Smooth muscle cell (in vitro differentiated cells): ENCODE measurements around the gene UBXN1. TPM values are rescaled to one million over a fixed set of nuclear protein-coding genes. Genes with fewer than 3 reads are reported as not detected.

Source experiments
- DNase-seq: peaks from one replicate; lab custom pipeline; 2025; ENCODE audit not compliant: unreplicated experiment; lab: John Stamatoyannopoulos, UW
- H2AFZ ChIP-seq: fragments of 200-600 bp; sonication (generic); 2 replicates; pipeline ENCODE4 v1.6.0; 2016; ENCODE audit warnings: antibody characterized with exemption, low read depth, mild to moderate bottlenecking
- H3F3A ChIP-seq: fragments of 200-600 bp; sonication (generic); 2 replicates; pipeline ENCODE4 v1.6.0; 2017; ENCODE audit warnings: antibody characterized with exemption, low read depth
- H3K27ac ChIP-seq: fragments of 200-600 bp; sonication (generic); 2 replicates; pipeline ENCODE4 v1.5.1; 2016; ENCODE audit warnings: low read depth, mild to moderate bottlenecking
- H3K27me3 ChIP-seq: fragments of 200-600 bp; sonication (generic); 2 replicates; pipeline ENCODE4 v1.6.1; 2016; ENCODE audit warnings: low read depth, mild to moderate bottlenecking
- H3K36me3 ChIP-seq: fragments of 200-600 bp; sonication (generic); 2 replicates; pipeline ENCODE4 v1.5.1; 2016; ENCODE audit warnings: low read depth
- H3K4me1 ChIP-seq: fragments of 200-600 bp; sonication (generic); 2 replicates; pipeline ENCODE4 v1.5.1; 2016; ENCODE audit warnings: low read depth
- H3K4me2 ChIP-seq: fragments of 200-600 bp; sonication (generic); 2 replicates; pipeline ENCODE4 v1.6.0; 2016; ENCODE audit warnings: mild to moderate bottlenecking
- H3K4me3 ChIP-seq: fragments of 200-600 bp; sonication (generic); 2 replicates; pipeline ENCODE4 v1.5.1; 2016; ENCODE audit warnings: mild to moderate bottlenecking
- H3K79me2 ChIP-seq: fragments of 200-600 bp; sonication (generic); 2 replicates; pipeline ENCODE4 v1.6.0; 2016; ENCODE audit warnings: low read depth, mild to moderate bottlenecking
- H3K9ac ChIP-seq: fragments of 200-600 bp; sonication (generic); 2 replicates; pipeline ENCODE4 v1.6.0; 2016; ENCODE audit warnings: low read depth
- H3K9me3 ChIP-seq: fragments of 200-600 bp; sonication (generic); replicated peaks from 2 replicates; pipeline ENCODE4 v1.5.1; 2016; ENCODE audit warnings: low read depth
- H4K20me1 ChIP-seq: fragments of 200-600 bp; sonication (generic); 2 replicates; pipeline ENCODE4 v1.6.0; 2016; ENCODE audit warnings: low read depth
- CTCF ChIP-seq: fragments of 200-600 bp; sonication (generic); IDR thresholded peaks from 2 replicates; pipeline ENCODE4 v1.5.1; 2017; ENCODE audit warnings: borderline replicate concordance, mild to moderate bottlenecking, antibody characterized with exemption; ENCODE audit not compliant: insufficient read depth, poor library complexity, severe bottlenecking
- WGBS: methylation state at CpG from one replicate; pipeline ENCODE4 v1.1.7; 2016; ENCODE audit warnings: low lambda C conversion rate; 5-methylcytosine and 5-hydroxymethylcytosine counted together
- polyA plus RNA-seq: library from polyadenylated mRNA; unstranded; fragments of >200 nt; fragmentation: Nextera tagmentation; extraction: Ambion mirVana; gene quantifications from 2 replicates; pipeline ENCODE4 v1.2.1, GENCODE V29; 2016
- total RNA-seq: library from RNA; depleted of rRNA; stranded (reverse); fragments of >200 nt; gene quantifications from 2 replicates; pipeline ENCODE4 v1.2.3, GENCODE V29; 2014

The UBXN1 gene
- total and polyA plus RNA-seq, 2 experiments from 2014 or later = 58.1 to 73.5 TPM

- 76% methylated on average over 32 of the region's 32 CpGs for WGBS
- no peak overlapping the region for H2AFZ ChIP-seq
Observed at GRCh38 chr11:62646825-62647608, 31.9 kb downstream of the UBXN1 start.

GRCh38 chr11:62645946-62646824, 32.7 kb downstream of the UBXN1 start, which contains the start of gene GANAB:
GANAB (minus strand) TSS chr11:62646613; CDS start chr11:62646599, 14 bp downstream.
- Histone ChIP-seq H3K9me3 (no peaks in the 10 kb centered on the region), H3K27me3 (no peaks in the 10 kb centered on the region), H3K9ac (peak within 1 kb of the TSS; percentile 99), H3K27ac (peak within 1 kb of the TSS; percentile 96), H3K4me1 (no peaks in the 10 kb centered on the region), H3K4me2 (peak within 1 kb of the TSS; percentile 85), H4K20me1 (peaks cover 6% of the 10 kb centered on the region), H3K4me3 (peak within 1 kb of the TSS; percentile 90), H3K36me3 (no peaks in the 10 kb centered on the region), H2AFZ (no peak within 1 kb of the TSS), H3K79me2 (peaks cover 51% of the 10 kb centered on the region), H3F3A (peaks cover 3% of the 10 kb centered on the region)
- 2% methylated on average over 56 of the region's 73 CpGs for WGBS
- peak; percentile 97 for DNase-seq
- TF ChIP-seq CTCF = no peak

More at GRCh38 chr11:62646825-62647608, 31.9 kb downstream of the UBXN1 start:
- Histone ChIP-seq H3K9ac (no peak overlapping the region), H3K4me3 (peak overlapping the region; percentile 2), H3K36me3 (no peaks in the 10 kb centered on the region), H3K4me2 (peak overlapping the region; percentile 67), H4K20me1 (peaks cover 6% of the 10 kb centered on the region), H3K27me3 (no peaks in the 10 kb centered on the region), H3F3A (peaks cover 3% of the 10 kb centered on the region), H3K9me3 (no peaks in the 10 kb centered on the region), H3K27ac (peak overlapping the region; percentile 54), H3K79me2 (peaks cover 51% of the 10 kb centered on the region), H3K4me1 (no peaks in the 10 kb centered on the region)
- TF ChIP-seq CTCF = no peak
- DNase-seq = no peak

- Histone ChIP-seq H3K4me3 (peak overlapping the region; percentile 90), H4K20me1 (peaks cover 6% of the 10 kb centered on the region), H3K4me2 (peak overlapping the region; percentile 85), H3K27ac (peak overlapping the region; percentile 96), H3K9me3 (no peaks in the 10 kb centered on the region), H2AFZ (no peak overlapping the region), H3K9ac (peak overlapping the region; percentile 99), H3K36me3 (no peaks in the 10 kb centered on the region), H3K79me2 (peaks cover 57% of the 10 kb centered on the region), H3F3A (peaks cover 3% of the 10 kb centered on the region), H3K4me1 (no peaks in the 10 kb centered on the region), H3K27me3 (no peaks in the 10 kb centered on the region)
- no peak for TF ChIP-seq CTCF
- 23% methylated on average over 11 of the region's 11 CpGs for WGBS
- no peak for DNase-seq
Observed at GRCh38 chr11:62645671-62645945, 33.3 kb downstream of the UBXN1 start.
